Effector memory CD8-positive, alpha-beta T cell (primary cell): ENCODE results near the gene CORO1C.
"Not testable (repeated sequence)": the region's sequence is repeated elsewhere in the genome, so short reads cannot be mapped to it uniquely, and the experiment has no call there.

Source experiments
- ATAC-seq: fragments of 150-1000 bp; cut with Tn5 transposase; replicated peaks from 2 replicates; pipeline ENCODE4 v1.10.0; 2021; ENCODE audit warnings: mild to moderate bottlenecking, moderate library complexity
- DNase-seq, 3 experiments: peaks; one replicate each; pipeline ENCODE4 v3.0.0; 2021
- H3K27ac Mint-ChIP-seq, 2 donors: one replicate each; pipeline ENCODE4 v1.8.0; 2022; ENCODE audit warnings: mild to moderate bottlenecking in 2 of 2, mixed read lengths in 2 of 2, moderate library complexity in 2 of 2
- H3K27me3 Mint-ChIP-seq, 2 donors: one replicate each; pipeline ENCODE4 v1.8.0; 2022; ENCODE audit warnings: mixed read lengths in 2 of 2
- H3K36me3 Mint-ChIP-seq: one replicate; pipeline ENCODE4 v1.8.0; 2022; ENCODE audit warnings: mild to moderate bottlenecking, moderate library complexity, mixed read lengths; ENCODE audit not compliant: insufficient read depth
- H3K4me1 Mint-ChIP-seq, 2 donors: one replicate each; pipeline ENCODE4 v1.8.0; 2022; ENCODE audit warnings: low read depth in 2 of 2, mixed read lengths in 2 of 2
- H3K4me3 Mint-ChIP-seq, 2 donors: one replicate each; pipeline ENCODE4 v1.8.0; 2022; ENCODE audit warnings: mild to moderate bottlenecking in 2 of 2, mixed read lengths in 2 of 2, moderate library complexity in 2 of 2
- H3K9me3 Mint-ChIP-seq, 2 donors: one replicate each; pipeline ENCODE4 v1.8.0; 2022; ENCODE audit warnings: mixed read lengths in 2 of 2

Gene CORO1C

GRCh38 chr12:108627134-108627920 lies 104.0 kb downstream of the CORO1C start:
- Mint-ChIP-seq H3K9me3 (no peaks in the 10 kb centered on the region), H3K27ac (peak overlapping the region; percentile 94 to 99), H3K4me1 (peaks cover 64 to 73% of the 10 kb centered on the region in 2 donors), H3K27me3 (no peaks in the 10 kb centered on the region), H3K4me3 (peak overlapping the region; percentile 48 to 94), H3K36me3 (peaks cover 86% of the 10 kb centered on the region)
- ATAC-seq: no peak
- DNase-seq: no peak

- peaks cover 87% of the 10 kb centered on the region for H3K36me3 Mint-ChIP-seq
- ATAC-seq (no peak), DNase-seq (no peak)
- H3K27ac Mint-ChIP-seq: peak overlapping the region; percentile 14 to 98
- no peaks in the 10 kb centered on the region for H3K9me3 Mint-ChIP-seq
- H3K4me3 Mint-ChIP-seq: no peak overlapping the region
- no peaks in the 10 kb centered on the region for H3K27me3 Mint-ChIP-seq
- H3K4me1 Mint-ChIP-seq: peaks cover 61 to 66% of the 10 kb centered on the region in 2 donors
These were observed 106.1 kb downstream of the CORO1C start for GRCh38 chr12:108625228-108625627.

GRCh38 chr12:108623577-108623976 lies 107.7 kb downstream of the CORO1C start:
- ATAC-seq (no peak), DNase-seq (no peak)
- peak overlapping the region in 1 of 2 donors; percentile 23 for H3K4me3 Mint-ChIP-seq
- H3K27ac Mint-ChIP-seq: peak overlapping the region; percentile 96 to 98
- H3K9me3 Mint-ChIP-seq: no peaks in the 10 kb centered on the region
- no peaks in the 10 kb centered on the region for H3K27me3 Mint-ChIP-seq
- H3K36me3 Mint-ChIP-seq: peaks cover 84% of the 10 kb centered on the region
- peaks cover 57 to 64% of the 10 kb centered on the region in 2 donors for H3K4me1 Mint-ChIP-seq

GRCh38 chr12:108622921-108623514 lies 108.3 kb downstream of the CORO1C start:
- Mint-ChIP-seq H3K9me3 (no peaks in the 10 kb centered on the region), H3K27ac (peak overlapping the region; percentile 96 to 98), H3K4me1 (peaks cover 57 to 64% of the 10 kb centered on the region in 2 donors), H3K27me3 (no peaks in the 10 kb centered on the region), H3K36me3 (peaks cover 82% of the 10 kb centered on the region), H3K4me3 (peak overlapping the region in 1 of 2 donors; percentile 74)
- ATAC-seq (no peak), DNase-seq (no peak)

GRCh38 chr12:108622421-108622820 lies 108.9 kb downstream of the CORO1C start:
- H3K36me3 Mint-ChIP-seq: peaks cover 83% of the 10 kb centered on the region
- peaks cover 58 to 67% of the 10 kb centered on the region in 2 donors for H3K4me1 Mint-ChIP-seq
- peak overlapping the region; percentile 62 to 74 for H3K4me3 Mint-ChIP-seq

GRCh38 chr12:108621161-108621560 lies 110.2 kb downstream of the CORO1C start:
- H3K4me3 Mint-ChIP-seq: peak overlapping the region in 1 of 2 donors; percentile 0
- peak overlapping the region; percentile 96 to 98 for H3K27ac Mint-ChIP-seq
- peaks cover 0 to 5% of the 10 kb centered on the region in 2 donors for H3K9me3 Mint-ChIP-seq
- H3K27me3 Mint-ChIP-seq: no peaks in the 10 kb centered on the region
- peaks cover 84% of the 10 kb centered on the region for H3K36me3 Mint-ChIP-seq
- peaks cover 66 to 77% of the 10 kb centered on the region in 2 donors for H3K4me1 Mint-ChIP-seq
- ATAC-seq (no peak), DNase-seq (no peak)

More at GRCh38 chr12:108622421-108622820, 108.9 kb downstream of the CORO1C start:
- peak; percentile 28 for ATAC-seq
- no peaks in the 10 kb centered on the region for H3K27me3 Mint-ChIP-seq
- H3K9me3 Mint-ChIP-seq: no peaks in the 10 kb centered on the region
- no peak for DNase-seq
- peak overlapping the region; percentile 96 to 98 for H3K27ac Mint-ChIP-seq

- DNase-seq (no peak), ATAC-seq (no peak)
- Mint-ChIP-seq H3K27ac (peak overlapping the region; percentile 70 to 98), H3K4me3 (no peak overlapping the region), H3K27me3 (no peaks in the 10 kb centered on the region), H3K36me3 (peaks cover 76% of the 10 kb centered on the region), H3K4me1 (peaks cover 60 to 71% of the 10 kb centered on the region in 2 donors), H3K9me3 (peaks cover 0 to 7% of the 10 kb centered on the region in 2 donors)
These were observed 111.0 kb downstream of the CORO1C start for GRCh38 chr12:108620236-108620879.

GRCh38 chr12:108619369-108620160 lies 111.8 kb downstream of the CORO1C start:
- H3K27ac Mint-ChIP-seq: peak overlapping the region; percentile 70 to 98
- no peak for DNase-seq
- peaks cover 55 to 68% of the 10 kb centered on the region in 2 donors for H3K4me1 Mint-ChIP-seq
- no peaks in the 10 kb centered on the region for H3K27me3 Mint-ChIP-seq
- H3K9me3 Mint-ChIP-seq: peaks cover 0 to 7% of the 10 kb centered on the region in 2 donors
- peaks cover 69% of the 10 kb centered on the region for H3K36me3 Mint-ChIP-seq
- ATAC-seq: no peak
- H3K4me3 Mint-ChIP-seq: peak overlapping the region in 1 of 2 donors; percentile 9

- not testable (repeated sequence) for H3K9me3 Mint-ChIP-seq, H3K27me3 Mint-ChIP-seq, DNase-seq, ATAC-seq
- H3K4me1 Mint-ChIP-seq: peaks cover 55 to 66% of the 10 kb centered on the region in 2 donors
- H3K36me3 Mint-ChIP-seq: peaks cover 67% of the 10 kb centered on the region
- peak overlapping the region; percentile 9 to 25 for H3K4me3 Mint-ChIP-seq
- peak overlapping the region; percentile 98 to 99 for H3K27ac Mint-ChIP-seq
These were observed 112.4 kb downstream of the CORO1C start for GRCh38 chr12:108618953-108619274.

- peaks cover 0 to 7% of the 10 kb centered on the region in 2 donors for H3K9me3 Mint-ChIP-seq
- peaks cover 67% of the 10 kb centered on the region for H3K36me3 Mint-ChIP-seq
- H3K4me1 Mint-ChIP-seq: peaks cover 50 to 62% of the 10 kb centered on the region in 2 donors
- peak overlapping the region; percentile 9 to 25 for H3K4me3 Mint-ChIP-seq
- peak overlapping the region; percentile 98 to 99 for H3K27ac Mint-ChIP-seq
- DNase-seq (peak; percentile 73 to 78 (median 75)), ATAC-seq (peak; percentile 39)
- H3K27me3 Mint-ChIP-seq: no peaks in the 10 kb centered on the region
These were observed 113.0 kb downstream of the CORO1C start for GRCh38 chr12:108618079-108618952.

GRCh38 chr12:108616941-108617858 lies 114.1 kb downstream of the CORO1C start:
- DNase-seq (peak; percentile 63 to 72 (median 71)), ATAC-seq (peak; percentile 90)
- Mint-ChIP-seq H3K27ac (peak overlapping the region; percentile 98 to 99), H3K4me3 (peak overlapping the region; percentile 75 to 79), H3K36me3 (peaks cover 56% of the 10 kb centered on the region), H3K9me3 (peaks cover 0 to 7% of the 10 kb centered on the region in 2 donors), H3K4me1 (peaks cover 49 to 63% of the 10 kb centered on the region in 2 donors), H3K27me3 (no peaks in the 10 kb centered on the region)
